Hepatocyte (in vitro differentiated cells): ENCODE data around the gene DAB2IP. TPM values are rescaled to one million over a fixed set of nuclear protein-coding genes. Genes with fewer than 3 reads are reported as not detected.

Experiments
- DNase-seq: peaks from one replicate; pipeline ENCODE4 v3.0.0-alpha.2; 2016; ENCODE audit warnings: low spot score
- H2AFZ ChIP-seq: fragments of 200-600 bp; sonication (generic); 2 replicates; pipeline ENCODE4 v1.6.0; 2016; ENCODE audit warnings: antibody characterized with exemption, mild to moderate bottlenecking
- H3K27ac ChIP-seq: fragments of 200-600 bp; sonication (generic); 2 replicates; pipeline ENCODE4 v1.5.1; 2016; ENCODE audit warnings: mild to moderate bottlenecking
- H3K27me3 ChIP-seq: fragments of 200-600 bp; sonication (generic); 2 replicates; pipeline ENCODE4 v1.6.1; 2016
- H3K36me3 ChIP-seq: fragments of 200-600 bp; sonication (generic); replicated peaks from 2 replicates; pipeline ENCODE4 v1.5.1; 2016; ENCODE audit warnings: low read depth; ENCODE audit not compliant: insufficient read depth
- H3K4me1 ChIP-seq: fragments of 200-600 bp; sonication (generic); 2 replicates; pipeline ENCODE4 v1.5.1; 2016; ENCODE audit warnings: mild to moderate bottlenecking, moderate library complexity; ENCODE audit not compliant: insufficient read depth
- H3K4me2 ChIP-seq: fragments of 200-600 bp; sonication (generic); 2 replicates; pipeline ENCODE4 v1.6.0; 2016
- H3K4me3 ChIP-seq: fragments of 200-600 bp; sonication (generic); 2 replicates; pipeline ENCODE4 v1.5.1; 2016; ENCODE audit warnings: mild to moderate bottlenecking
- H3K79me2 ChIP-seq: fragments of 200-600 bp; sonication (generic); 2 replicates; pipeline ENCODE4 v1.6.0; 2017; ENCODE audit warnings: mild to moderate bottlenecking
- H3K9me2 ChIP-seq: fragments of 200-600 bp; sonication (generic); replicated peaks from 2 replicates; pipeline ENCODE4 v1.6.0; 2017; ENCODE audit warnings: mild to moderate bottlenecking; ENCODE audit not compliant: insufficient read depth
- H3K9me3 ChIP-seq: fragments of 200-600 bp; sonication (generic); 2 replicates; pipeline ENCODE4 v1.5.1; 2016; ENCODE audit warnings: low read depth, mild to moderate bottlenecking
- H4K20me1 ChIP-seq: fragments of 200-600 bp; sonication (generic); 2 replicates; pipeline ENCODE4 v1.6.0; 2016; ENCODE audit warnings: mild to moderate bottlenecking; ENCODE audit not compliant: insufficient read depth, poor library complexity, severe bottlenecking
- EZH2 ChIP-seq: fragments of 200-600 bp; sonication (generic); IDR thresholded peaks from 2 replicates; pipeline ENCODE4 v1.6.1; 2016; ENCODE audit warnings: antibody characterized with exemption, mild to moderate bottlenecking, borderline replicate concordance
- EZH2phosphoT487 ChIP-seq: fragments of 200-600 bp; sonication (generic); IDR thresholded peaks from one replicate; pipeline ENCODE4 v1.6.1; 2018; ENCODE audit warnings: antibody characterized with exemption, mild to moderate bottlenecking, low read depth, moderate library complexity; ENCODE audit not compliant: unreplicated experiment, severe bottlenecking
- WGBS: methylation state at CpG from one replicate; pipeline ENCODE4 v1.1.6; 2016; ENCODE audit warnings: low lambda C conversion rate; ENCODE audit errors: missing lambda C conversion rate; 5-methylcytosine and 5-hydroxymethylcytosine counted together
- polyA plus RNA-seq: library from polyadenylated mRNA; unstranded; fragments of >200 nt; fragmentation: Nextera tagmentation; extraction: Ambion mirVana; gene quantifications from 2 replicates; pipeline ENCODE4 v1.2.1, GENCODE V29; 2016
- total RNA-seq: library from RNA; depleted of rRNA; stranded (reverse); fragments of >200 nt; gene quantifications from 2 replicates; pipeline ENCODE4 v1.2.3, GENCODE V29; 2014
- TF ChIP-seq, protein P1 (sequence below): fragments of 200-600 bp; sonication (generic); IDR thresholded peaks from 2 replicates; pipeline ENCODE4 v1.5.1; 2016; ENCODE audit warnings: antibody characterized with exemption, mild to moderate bottlenecking; ENCODE audit not compliant: poor library complexity

The DAB2IP gene
- total and polyA plus RNA-seq, 2 experiments from 2014 or later: 11.6 to 31.0 TPM

DNA sequence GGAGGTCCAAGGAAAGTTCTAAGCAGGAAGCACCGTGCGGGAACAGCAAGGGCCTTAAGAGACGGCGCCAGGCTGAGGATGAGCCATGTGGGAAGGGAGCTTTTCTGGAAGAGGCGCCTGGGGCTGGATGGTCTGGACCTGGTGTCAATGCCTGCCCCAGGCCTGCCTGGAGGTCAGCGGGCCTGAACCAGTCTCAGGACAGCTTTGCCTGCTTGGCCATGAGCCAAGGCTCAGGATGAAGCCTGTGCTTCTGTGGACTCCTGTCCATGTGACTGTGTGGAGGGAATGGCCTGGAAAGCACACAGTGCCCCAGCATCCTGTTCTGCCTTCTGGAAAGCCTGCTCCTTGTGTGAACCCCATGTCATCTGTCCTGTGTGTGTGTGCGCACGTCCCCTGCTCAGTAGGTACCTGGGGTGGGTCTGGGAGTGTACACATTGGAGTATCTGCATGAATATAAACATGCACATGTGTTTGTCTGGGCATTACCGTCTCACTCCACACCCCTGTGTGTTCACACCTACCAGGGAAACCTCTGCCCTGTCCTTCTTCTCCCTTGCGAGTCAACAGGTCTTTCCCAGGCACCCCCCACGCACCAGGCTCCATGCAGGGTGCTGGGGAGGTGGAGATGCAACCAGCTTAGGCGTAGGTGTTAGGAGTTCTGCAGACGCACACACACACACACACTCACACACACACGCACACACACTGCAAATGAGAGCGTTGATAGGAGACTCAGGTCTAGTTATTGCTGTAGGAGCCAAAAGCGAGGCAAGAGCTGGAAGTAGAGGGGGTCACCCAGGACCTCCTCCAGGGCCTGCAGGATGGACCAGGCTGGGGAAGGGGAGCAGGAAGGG lies 24.8 kb downstream of the DAB2IP start:
- TF ChIP-seq, protein P1, sequence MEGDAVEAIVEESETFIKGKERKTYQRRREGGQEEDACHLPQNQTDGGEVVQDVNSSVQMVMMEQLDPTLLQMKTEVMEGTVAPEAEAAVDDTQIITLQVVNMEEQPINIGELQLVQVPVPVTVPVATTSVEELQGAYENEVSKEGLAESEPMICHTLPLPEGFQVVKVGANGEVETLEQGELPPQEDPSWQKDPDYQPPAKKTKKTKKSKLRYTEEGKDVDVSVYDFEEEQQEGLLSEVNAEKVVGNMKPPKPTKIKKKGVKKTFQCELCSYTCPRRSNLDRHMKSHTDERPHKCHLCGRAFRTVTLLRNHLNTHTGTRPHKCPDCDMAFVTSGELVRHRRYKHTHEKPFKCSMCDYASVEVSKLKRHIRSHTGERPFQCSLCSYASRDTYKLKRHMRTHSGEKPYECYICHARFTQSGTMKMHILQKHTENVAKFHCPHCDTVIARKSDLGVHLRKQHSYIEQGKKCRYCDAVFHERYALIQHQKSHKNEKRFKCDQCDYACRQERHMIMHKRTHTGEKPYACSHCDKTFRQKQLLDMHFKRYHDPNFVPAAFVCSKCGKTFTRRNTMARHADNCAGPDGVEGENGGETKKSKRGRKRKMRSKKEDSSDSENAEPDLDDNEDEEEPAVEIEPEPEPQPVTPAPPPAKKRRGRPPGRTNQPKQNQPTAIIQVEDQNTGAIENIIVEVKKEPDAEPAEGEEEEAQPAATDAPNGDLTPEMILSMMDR: no peak
- TF ChIP-seq EZH2 (no peak), EZH2phosphoT487 (no peak)
- Histone ChIP-seq H4K20me1 (peaks cover 5% of the 10 kb centered on the region), H3K36me3 (no peaks in the 10 kb centered on the region), H3K9me2 (no peaks in the 10 kb centered on the region), H2AFZ (no peak overlapping the region), H3K27me3 (no peaks in the 10 kb centered on the region), H3K4me2 (no peak overlapping the region), H3K4me3 (no peak overlapping the region), H3K9me3 (no peaks in the 10 kb centered on the region), H3K27ac (no peak overlapping the region), H3K4me1 (no peaks in the 10 kb centered on the region), H3K79me2 (peaks cover 27% of the 10 kb centered on the region)
- DNase-seq: peak; percentile 57
- 82% methylated on average over 16 of the region's 16 CpGs for WGBS

DNA sequence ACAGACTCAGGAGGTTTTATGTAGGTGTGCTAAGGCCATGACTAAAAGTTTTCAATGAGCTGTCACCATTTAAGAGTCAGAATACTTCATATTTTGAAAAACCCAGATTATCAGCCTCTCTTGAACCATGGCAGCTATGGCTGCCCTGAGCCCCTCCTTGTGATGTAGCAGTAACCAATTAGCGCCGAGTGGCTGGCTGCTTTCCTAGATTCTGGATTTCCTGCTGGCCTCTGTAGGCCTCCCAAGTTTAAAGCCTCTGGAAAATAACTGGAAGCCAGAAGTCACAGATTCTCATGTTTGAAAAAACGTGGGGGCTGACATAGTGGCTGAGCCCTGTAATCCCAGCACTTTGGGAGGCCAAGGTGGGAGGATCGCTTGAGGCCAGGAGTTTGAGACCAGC lies 25.5 kb downstream of the DAB2IP start:
- Histone ChIP-seq H3K4me3 (no peak overlapping the region), H2AFZ (no peak overlapping the region), H3K79me2 (peaks cover 27% of the 10 kb centered on the region), H3K9me3 (no peaks in the 10 kb centered on the region), H4K20me1 (peaks cover 5% of the 10 kb centered on the region), H3K36me3 (no peaks in the 10 kb centered on the region), H3K4me2 (no peak overlapping the region), H3K9me2 (no peaks in the 10 kb centered on the region), H3K27ac (no peak overlapping the region), H3K4me1 (no peaks in the 10 kb centered on the region), H3K27me3 (no peaks in the 10 kb centered on the region)
- TF ChIP-seq EZH2 (no peak), EZH2phosphoT487 (no peak)
- TF ChIP-seq, protein P1: no peak
- 87% methylated on average over 4 of the region's 4 CpGs for WGBS
- no peak for DNase-seq

DNA sequence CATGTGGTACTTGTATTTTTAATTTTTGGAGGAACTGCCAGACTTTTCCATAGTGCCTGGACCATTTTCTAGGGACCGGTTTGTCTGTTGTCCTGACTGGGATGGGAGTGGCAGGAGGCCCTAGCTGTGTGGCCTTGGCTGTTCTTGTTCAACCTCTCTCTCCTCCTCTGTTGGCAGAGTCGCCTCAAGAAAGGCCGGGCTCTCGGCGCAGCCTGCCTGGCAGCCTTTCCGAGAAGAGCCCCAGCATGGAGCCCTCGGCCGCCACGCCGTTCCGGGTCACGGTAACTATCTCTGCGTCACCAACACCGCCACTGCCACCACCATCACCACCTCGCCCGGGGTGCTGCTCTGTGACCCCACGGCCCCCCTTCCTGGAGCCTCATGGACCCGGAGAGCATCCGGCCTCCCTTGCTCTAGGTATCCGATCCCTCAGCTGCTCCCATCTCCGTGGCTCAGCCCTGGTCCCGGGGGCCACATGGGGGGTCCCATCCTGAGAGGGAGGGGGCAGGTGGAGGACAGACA lies 27.1 kb downstream of the DAB2IP start:
- Histone ChIP-seq H3K4me1 (no peaks in the 10 kb centered on the region), H3K36me3 (no peaks in the 10 kb centered on the region), H3K79me2 (peaks cover 15% of the 10 kb centered on the region), H3K9me3 (no peaks in the 10 kb centered on the region), H4K20me1 (peaks cover 5% of the 10 kb centered on the region), H3K4me3 (no peak overlapping the region), H3K27ac (no peak overlapping the region), H3K4me2 (no peak overlapping the region), H3K27me3 (no peaks in the 10 kb centered on the region), H3K9me2 (no peaks in the 10 kb centered on the region), H2AFZ (no peak overlapping the region)
- DNase-seq: no peak
- WGBS: 98% methylated on average over 22 of the region's 22 CpGs
- TF ChIP-seq, protein P1: no peak
- TF ChIP-seq EZH2phosphoT487 (no peak), EZH2 (no peak)
